Smooth muscle cell of the brain vasculature (primary cell): ENCODE data around the gene FAM107B.
"Not testable (repeated sequence)": the region's sequence is repeated elsewhere in the genome, so short reads cannot be mapped to it uniquely, and the experiment has no call there.

ENCODE experiments used
- DNase-seq: peaks from one replicate; pipeline ENCODE4 v3.0.0-alpha.2; 2012; ENCODE audit warnings: low read depth, low spot score

Gene FAM107B

DNA sequence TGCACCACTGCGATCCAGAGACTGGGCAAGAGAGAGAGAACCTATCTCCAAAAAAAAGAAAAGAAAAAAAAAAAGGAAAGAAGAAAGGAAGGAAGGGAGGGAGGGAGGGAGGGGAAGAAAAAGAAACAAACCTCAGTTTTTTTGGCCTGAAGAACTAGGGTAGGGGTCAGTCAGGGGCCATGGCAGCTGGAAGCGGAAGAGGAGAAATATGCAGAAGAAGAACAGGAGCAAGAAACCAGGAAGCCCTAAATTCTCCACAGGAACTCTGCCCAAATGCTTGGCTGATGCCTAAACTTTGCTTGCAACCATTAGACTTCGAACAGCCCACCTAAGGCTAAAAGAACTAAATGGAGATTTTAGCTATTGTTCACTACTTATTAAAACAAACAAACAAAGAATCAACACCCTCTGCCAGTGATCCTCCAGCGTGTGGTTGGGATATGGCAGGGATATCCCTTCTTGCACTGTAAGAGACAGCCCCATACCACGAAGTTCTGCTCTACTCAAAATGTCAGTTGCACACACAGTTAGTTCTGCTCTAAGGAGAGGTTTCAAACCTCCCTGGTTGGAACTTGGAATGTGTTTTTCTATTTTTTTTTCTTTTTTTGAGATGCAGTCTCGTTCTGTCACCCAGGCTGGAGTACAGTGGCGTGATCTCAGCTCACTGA lies 139.5 kb downstream of the FAM107B start:
- no peak for DNase-seq

DNA sequence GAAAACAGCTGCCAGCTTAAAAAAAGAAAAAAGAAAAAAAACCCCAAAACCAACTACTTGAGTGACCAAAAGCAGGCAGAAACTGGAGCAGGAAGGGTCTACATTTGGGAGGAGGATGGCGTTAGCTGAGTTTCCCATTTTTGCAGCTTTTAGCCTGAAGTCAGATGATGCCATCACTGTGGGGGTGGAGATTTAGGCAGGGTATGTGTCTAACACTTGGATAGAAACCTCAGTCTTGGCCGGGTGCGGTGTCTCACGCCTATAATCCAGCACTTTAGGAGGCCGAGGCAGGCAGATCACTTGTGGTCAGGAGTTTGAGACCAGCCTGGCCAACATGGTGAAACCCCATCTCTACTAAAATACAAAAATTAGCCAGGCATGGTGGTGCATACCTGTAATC lies 140.1 kb downstream of the FAM107B start:
- not testable (repeated sequence) for DNase-seq

- DNase-seq = no peak
These were observed 148.8 kb downstream of the FAM107B start for GRCh38 chr10:14625765-14626525.

- DNase-seq = no peak
These were observed 149.5 kb downstream of the FAM107B start for GRCh38 chr10:14625192-14625631.

DNA sequence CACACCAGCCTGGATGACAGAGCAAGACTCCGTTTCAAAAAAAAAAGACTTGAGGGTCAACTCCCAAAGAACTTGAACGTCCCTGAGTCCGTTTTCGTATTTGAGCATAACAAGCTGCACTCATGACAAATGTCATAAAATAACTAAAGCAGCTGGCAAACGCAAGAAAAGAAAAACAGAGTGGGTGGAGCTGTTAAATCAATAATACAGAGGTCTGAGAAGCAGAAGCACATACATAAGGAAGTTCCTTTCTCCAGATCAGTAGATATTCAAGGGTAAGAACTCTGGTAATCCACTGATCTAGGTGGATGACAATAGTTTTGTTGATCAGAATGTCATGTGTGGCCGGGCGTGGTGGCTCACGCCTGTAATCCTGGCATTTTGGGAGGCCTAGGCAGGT lies 150.1 kb downstream of the FAM107B start:
- no peak for DNase-seq

DNA sequence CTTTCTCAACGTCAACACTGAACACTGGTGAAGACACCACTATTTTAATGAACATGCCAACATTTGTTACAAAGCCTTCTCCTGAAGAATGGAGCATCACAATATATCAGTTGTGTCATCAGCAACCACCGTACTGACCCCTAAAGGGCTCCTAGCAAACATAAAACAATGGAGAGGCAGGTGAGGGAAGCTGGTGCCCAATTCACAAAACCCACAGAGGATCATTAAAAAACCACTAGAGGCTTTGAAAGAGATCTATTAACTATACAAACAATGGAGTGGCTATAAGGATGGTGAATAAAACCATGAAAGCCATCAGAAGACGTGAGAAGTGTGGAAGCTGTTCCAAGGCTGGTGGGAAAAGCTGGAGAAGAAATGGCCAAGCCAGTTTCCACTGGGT lies 150.8 kb downstream of the FAM107B start:
- no peak for DNase-seq

- no peak for DNase-seq
These were observed 153.7 kb downstream of the FAM107B start for GRCh38 chr10:14621037-14621436.

DNA sequence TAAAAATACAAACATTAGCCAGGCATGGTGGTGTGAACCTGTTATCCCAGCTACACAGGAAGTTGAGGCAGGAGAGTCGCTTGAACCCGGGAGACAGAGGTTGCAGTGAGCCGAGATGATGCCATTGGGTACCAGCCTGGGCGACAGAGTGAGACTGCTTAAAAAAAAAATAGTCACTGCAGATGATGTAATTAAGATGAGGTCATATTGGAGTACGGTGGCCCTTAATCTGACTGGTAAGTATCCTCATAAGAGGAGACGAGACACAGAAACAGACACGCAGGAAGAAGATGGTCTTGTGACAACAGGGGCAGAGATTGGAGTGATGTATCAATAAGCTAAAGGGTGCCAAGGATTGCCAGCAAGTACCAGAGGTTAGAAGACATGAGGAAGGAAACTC lies 156.0 kb downstream of the FAM107B start:
- DNase-seq = no peak

DNA sequence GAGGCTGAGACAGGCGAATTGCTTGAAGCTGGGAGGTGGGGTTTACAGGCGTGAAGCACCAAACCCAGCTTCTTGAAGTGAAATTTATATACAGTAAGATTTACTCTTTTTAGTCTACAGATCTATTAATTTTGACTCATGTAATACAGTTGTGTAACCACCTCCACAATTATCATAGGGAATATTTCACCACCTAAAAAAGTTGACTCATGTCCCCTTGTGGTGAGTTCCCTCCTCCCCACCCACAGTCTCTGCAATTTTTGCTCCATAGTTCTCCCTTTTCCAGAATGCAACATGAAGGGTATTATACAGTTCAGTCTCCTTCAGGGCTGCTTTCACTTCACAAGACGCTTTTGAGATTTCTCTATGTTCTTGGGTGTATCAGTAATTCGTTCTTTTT lies 156.8 kb downstream of the FAM107B start:
- no peak for DNase-seq

GRCh38 chr10:14616955-14617730 lies 157.6 kb downstream of the FAM107B start:
- DNase-seq = no peak

- no peak for DNase-seq
These were observed 158.2 kb downstream of the FAM107B start for GRCh38 chr10:14616465-14616864.

GRCh38 chr10:14613588-14613920 lies 161.1 kb downstream of the FAM107B start:
- no peak for DNase-seq

GRCh38 chr10:14612873-14613587 lies 161.7 kb downstream of the FAM107B start:
- no peak for DNase-seq

- no peak for DNase-seq
These were observed 162.6 kb downstream of the FAM107B start for GRCh38 chr10:14611968-14612693.

DNA sequence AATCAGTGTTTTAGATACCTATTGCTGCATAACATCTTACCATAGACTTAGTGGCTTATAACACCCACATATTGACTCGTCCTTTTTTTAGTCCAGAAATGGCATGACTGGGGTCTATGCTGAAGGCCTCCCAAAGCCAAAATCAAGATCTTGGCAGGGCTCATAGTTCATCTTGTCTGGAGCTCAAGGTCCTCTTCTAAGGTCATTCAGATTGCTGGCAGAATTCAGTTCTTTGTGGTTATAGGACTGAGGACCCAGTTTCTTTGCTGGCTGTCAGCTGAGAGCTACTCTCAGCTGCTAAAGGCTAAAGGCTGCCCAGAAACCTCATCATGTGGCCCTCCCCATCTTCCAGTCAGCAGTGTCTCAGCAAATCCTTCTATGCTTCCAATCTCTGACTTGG lies 165.5 kb downstream of the FAM107B start:
- no peak for DNase-seq

DNA sequence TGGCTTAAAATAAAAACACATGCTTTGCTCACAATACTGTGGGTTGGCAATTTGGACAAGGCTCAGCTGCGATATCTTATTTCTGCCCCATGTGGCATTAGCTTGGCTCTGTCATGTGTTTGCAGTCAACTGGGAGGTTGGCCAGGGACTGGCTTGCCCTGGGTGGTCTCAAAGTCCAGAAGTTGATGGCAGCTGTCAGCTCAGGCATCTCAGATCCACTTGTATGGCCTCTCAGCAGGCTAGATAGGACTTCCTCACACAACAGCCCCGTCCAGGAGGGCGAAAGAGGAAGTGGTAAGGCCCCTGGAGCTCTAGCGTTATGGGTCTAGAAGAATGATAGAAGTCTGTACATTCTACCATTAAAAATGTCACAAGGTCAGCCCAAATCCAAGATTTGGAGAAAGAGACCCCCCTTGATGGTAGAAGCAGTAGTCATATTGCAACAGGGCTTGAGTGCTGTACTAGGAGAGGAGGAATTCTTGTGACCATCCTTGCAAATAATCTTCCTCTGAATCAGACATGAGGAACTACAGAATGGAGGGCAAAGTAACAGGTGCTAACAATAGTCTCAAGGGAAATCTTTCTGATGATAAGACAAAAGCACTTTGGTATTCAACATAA lies 166.2 kb downstream of the FAM107B start:
- no peak for DNase-seq

GRCh38 chr10:14606633-14607032 lies 168.1 kb downstream of the FAM107B start:
- DNase-seq = no peak

GRCh38 chr10:14605231-14605925 lies 169.3 kb downstream of the FAM107B start:
- no peak for DNase-seq

- no peak for DNase-seq
These were observed 170.2 kb downstream of the FAM107B start for GRCh38 chr10:14604181-14605142.
